Pons (tissue), 1 donor: ENCODE results near the gene MYPOP.
"Not testable (repeated sequence)": the region's sequence is repeated elsewhere in the genome, so short reads cannot be mapped to it uniquely, and the experiment has no call there.

ENCODE experiments used
- DNase-seq: peaks from one replicate; pipeline ENCODE4 v3.0.0-alpha.2; 2016; ENCODE audit warnings: low spot score

MYPOP gene

GRCh38 chr19:45883586-45883880, 18.9 kb downstream of the MYPOP start:
- DNase-seq: no peak

GRCh38 chr19:45882652-45883585, 19.5 kb downstream of the MYPOP start:
- DNase-seq: peak; percentile 24

GRCh38 chr19:45881909-45882528, 20.4 kb downstream of the MYPOP start:
- no peak for DNase-seq

GRCh38 chr19:45881082-45881908, 21.1 kb downstream of the MYPOP start:
- no peak for DNase-seq

- no peak for DNase-seq
Observed at GRCh38 chr19:45879971-45880370, 22.4 kb downstream of the MYPOP start.

- no peak for DNase-seq
Observed at GRCh38 chr19:45879055-45879454, 23.4 kb downstream of the MYPOP start.

- no peak for DNase-seq
Observed at GRCh38 chr19:45878043-45878794, 24.2 kb downstream of the MYPOP start.

- DNase-seq: no peak
Observed at GRCh38 chr19:45876411-45877197, 25.8 kb downstream of the MYPOP start.

GRCh38 chr19:45876161-45876410, 26.3 kb downstream of the MYPOP start:
- DNase-seq: no peak

- DNase-seq: no peak
Observed at GRCh38 chr19:45874620-45874966, 27.8 kb downstream of the MYPOP start.

- DNase-seq: no peak
Observed at GRCh38 chr19:45873219-45873772, 29.1 kb downstream of the MYPOP start.

GRCh38 chr19:45872095-45872919, 30.1 kb downstream of the MYPOP start:
- DNase-seq: no peak

- no peak for DNase-seq
Observed at GRCh38 chr19:45870798-45871197, 31.6 kb downstream of the MYPOP start.

- DNase-seq: not testable (repeated sequence)
Observed at GRCh38 chr19:45867241-45867640, 35.2 kb downstream of the MYPOP start.

GRCh38 chr19:45866400-45867176, 35.8 kb downstream of the MYPOP start:
- DNase-seq: no peak

GRCh38 chr19:45865269-45865948, 37.0 kb downstream of the MYPOP start:
- DNase-seq: no peak

- no peak for DNase-seq
Observed at GRCh38 chr19:45864629-45865082, 37.8 kb downstream of the MYPOP start.

- no peak for DNase-seq
Observed at GRCh38 chr19:45863840-45864628, 38.4 kb downstream of the MYPOP start, which contains the start of gene FOXA3. FOXA3 (plus strand) TSS chr19:45864326; CDS start chr19:45864457, 131 bp downstream.
